Measurements from ENCODE around the gene KIAA1549.

- TF ChIP-seq CTCF (IDR thresholded peaks at IDR 0.05) = no peak
- no peak for TF ChIP-seq EP300 (IDR thresholded peaks at IDR 0.05)
- TF ChIP-seq POLR2A (IDR thresholded peaks at IDR 0.05) = no peak
- no peak for TF ChIP-seq POLR2AphosphoS5 (IDR thresholded peaks at IDR 0.05)
These were observed 73.3 kb downstream of the KIAA1549 start for GRCh38 chr7:138907850-138908249.

All from suprapubic skin (tissue), 4 donors.